Astrocyte (in vitro differentiated cells and primary cell): Measurements from ENCODE around the gene APOL6.

Experiments
- EZH2 ChIP-seq: IDR thresholded peaks from 2 replicates; pipeline ENCODE4 v1.6.1; 2012; ENCODE audit warnings: mild to moderate bottlenecking, low read length, inconsistent platforms; ENCODE audit not compliant: insufficient read depth
- TF ChIP-seq, protein P1 (sequence below): IDR thresholded peaks from 2 replicates; pipeline ENCODE4 v1.5.1; 2011; ENCODE audit warnings: low read depth, mild to moderate bottlenecking, inconsistent platforms, low read length, moderate library complexity; ENCODE audit not compliant: insufficient read depth

DNA sequence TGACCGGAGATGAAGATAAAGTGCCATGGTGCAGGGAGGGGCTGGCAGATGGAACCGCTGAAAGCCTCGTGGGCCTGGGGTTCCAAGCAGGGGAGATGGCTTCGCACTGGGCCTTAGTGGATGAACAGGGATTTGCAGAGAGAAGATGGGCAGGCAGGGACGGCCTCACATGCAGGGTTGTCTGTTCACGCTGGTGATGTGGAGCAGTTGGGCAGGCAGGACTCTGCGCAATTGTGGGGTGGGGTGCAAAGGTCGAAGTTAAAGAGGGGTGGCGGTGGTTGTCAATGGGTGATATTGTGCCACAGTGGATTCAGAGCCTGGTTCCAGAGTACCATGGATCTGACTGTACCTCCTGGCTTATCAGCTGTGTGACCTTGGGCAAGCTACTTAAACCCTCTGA lies 39.0 kb upstream of the APOL6 start:
- TF ChIP-seq, protein P1, sequence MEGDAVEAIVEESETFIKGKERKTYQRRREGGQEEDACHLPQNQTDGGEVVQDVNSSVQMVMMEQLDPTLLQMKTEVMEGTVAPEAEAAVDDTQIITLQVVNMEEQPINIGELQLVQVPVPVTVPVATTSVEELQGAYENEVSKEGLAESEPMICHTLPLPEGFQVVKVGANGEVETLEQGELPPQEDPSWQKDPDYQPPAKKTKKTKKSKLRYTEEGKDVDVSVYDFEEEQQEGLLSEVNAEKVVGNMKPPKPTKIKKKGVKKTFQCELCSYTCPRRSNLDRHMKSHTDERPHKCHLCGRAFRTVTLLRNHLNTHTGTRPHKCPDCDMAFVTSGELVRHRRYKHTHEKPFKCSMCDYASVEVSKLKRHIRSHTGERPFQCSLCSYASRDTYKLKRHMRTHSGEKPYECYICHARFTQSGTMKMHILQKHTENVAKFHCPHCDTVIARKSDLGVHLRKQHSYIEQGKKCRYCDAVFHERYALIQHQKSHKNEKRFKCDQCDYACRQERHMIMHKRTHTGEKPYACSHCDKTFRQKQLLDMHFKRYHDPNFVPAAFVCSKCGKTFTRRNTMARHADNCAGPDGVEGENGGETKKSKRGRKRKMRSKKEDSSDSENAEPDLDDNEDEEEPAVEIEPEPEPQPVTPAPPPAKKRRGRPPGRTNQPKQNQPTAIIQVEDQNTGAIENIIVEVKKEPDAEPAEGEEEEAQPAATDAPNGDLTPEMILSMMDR, result no peak
- TF ChIP-seq EZH2, result no peak
